ENCODE data around the gene CCDC149. TPM values are rescaled to one million over a fixed set of nuclear protein-coding genes. Genes with fewer than 3 reads are reported as not detected.

CCDC149 gene
- total and polyA plus RNA-seq, 11 donors = 5.8 to 14.7 (median 9.9) TPM

DNA sequence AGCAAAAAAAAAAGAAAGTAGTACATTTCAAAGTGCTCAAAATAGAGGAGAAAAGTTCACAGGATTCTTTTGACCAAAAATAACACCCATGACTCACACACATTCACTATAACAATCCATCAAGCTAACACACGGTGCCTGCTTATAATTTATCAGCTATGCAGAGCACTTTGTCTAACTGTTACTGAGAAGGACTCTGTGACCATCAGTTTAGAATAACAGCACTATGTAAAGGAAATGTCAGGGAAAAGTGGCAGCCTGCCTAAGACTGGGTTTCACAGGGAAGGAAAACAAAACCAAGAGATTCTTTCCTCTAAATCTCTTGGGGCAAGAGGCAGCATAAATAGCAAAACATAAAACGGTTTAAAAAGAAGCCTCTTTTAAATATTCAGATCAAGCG is 54.8 kb downstream of the CCDC149 start:
- intact Hi-C loops (cut with DNase I) = no loop called here
- DNase-seq = peak in 1 of 5 donors; percentile 16

DNA sequence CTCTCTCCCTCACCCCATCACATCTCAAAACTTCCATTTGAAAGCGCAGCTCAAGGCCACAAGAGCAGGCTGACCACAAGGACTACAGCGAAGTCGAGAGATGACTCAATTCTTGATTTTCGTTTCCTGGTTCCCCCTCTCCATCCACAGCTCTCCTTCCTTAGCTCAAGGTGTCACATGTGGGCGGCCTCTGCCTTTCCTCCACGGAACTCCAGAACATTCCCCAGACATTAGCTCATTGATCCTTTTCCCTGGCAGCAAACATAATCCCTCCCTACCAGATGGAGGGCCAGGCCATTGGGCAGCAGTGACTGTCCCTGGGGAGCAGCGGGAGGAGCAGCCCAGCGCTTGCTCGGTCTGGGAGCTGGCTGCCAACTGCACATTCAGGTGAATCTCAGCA is 56.3 kb downstream of the CCDC149 start:
- Histone ChIP-seq H3K9me3 (no peaks in the 10 kb centered on the region), H3K36me3 (no peaks in the 10 kb centered on the region), H3K4me1 (peaks cover 0 to 28% (median 21%) of the 10 kb centered on the region in 12 donors), H3K27ac (peak overlapping the region in 1 of 12 donors; percentile 49), H3K4me3 (no peak overlapping the region), H3K27me3 (no peaks in the 10 kb centered on the region)
- WGBS, 4 donors = 72 to 84% (median 77%) methylated on average over 9 of the region's 9 CpGs
- TF ChIP-seq POLR2A (IDR thresholded peaks at IDR 0.05) (no peak), CTCF (IDR thresholded peaks at IDR 0.05) (no peak)
- ATAC-seq (peak in 1 of 4 donors; percentile 21), DNase-seq (peak in 1 of 5 donors; percentile 13)
- intact Hi-C loops (cut with DNase I) = no loop called here

More for the DNA sequence above, 54.8 kb downstream of the CCDC149 start:
- peaks cover 0 to 28% (median 21%) of the 10 kb centered on the region in 12 donors for H3K4me1 ChIP-seq
- ATAC-seq = peak; percentile 77 to 95 (median 91)
- no peak for TF ChIP-seq CTCF (IDR thresholded peaks at IDR 0.05)
- no peak for TF ChIP-seq POLR2A (IDR thresholded peaks at IDR 0.05)
- H3K36me3 ChIP-seq = no peaks in the 10 kb centered on the region
- H3K9me3 ChIP-seq = peaks cover 0 to 4% (median 0%) of the 10 kb centered on the region in 12 donors
- H3K4me3 ChIP-seq = peak overlapping the region in 2 of 12 donors; percentile 3 to 7
- WGBS, 4 donors = 16 to 31% (median 22%) methylated on average over 3 of the region's 3 CpGs
- H3K27ac ChIP-seq = peak overlapping the region in 8 of 12 donors; percentile 12 to 58 (median 41)
- no peaks in the 10 kb centered on the region for H3K27me3 ChIP-seq

DNA sequence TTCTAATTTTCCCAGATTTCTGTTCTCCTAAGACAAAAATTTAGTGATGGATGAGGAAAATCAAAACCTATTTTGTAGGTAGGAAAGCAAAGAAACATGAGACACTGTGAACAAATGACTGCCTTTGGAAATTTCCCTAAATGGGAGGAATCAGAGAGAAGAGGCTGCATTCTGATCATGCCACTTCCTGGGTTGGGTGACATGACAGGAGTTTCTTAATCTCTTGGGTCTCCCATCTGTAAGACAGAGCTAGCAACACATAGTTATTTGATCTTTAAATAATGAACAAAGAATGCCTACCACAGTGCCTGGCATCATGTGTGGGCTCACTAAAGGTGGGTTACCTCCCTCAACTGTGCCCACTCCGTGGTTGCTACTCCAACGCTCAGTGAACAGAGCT is 57.1 kb downstream of the CCDC149 start:
- H3K36me3 ChIP-seq = peaks cover 0 to 4% (median 0%) of the 10 kb centered on the region in 9 donors
- H3K27me3 ChIP-seq = no peaks in the 10 kb centered on the region
- 95 to 100% (median 98%) methylated on average over 2 of the region's 2 CpGs for WGBS, 4 donors
- H3K4me1 ChIP-seq = peaks cover 0 to 29% (median 21%) of the 10 kb centered on the region in 12 donors
- no peak overlapping the region for H3K4me3 ChIP-seq
- ATAC-seq (no peak), DNase-seq (no peak)
- no peak overlapping the region for H3K27ac ChIP-seq
- no peaks in the 10 kb centered on the region for H3K9me3 ChIP-seq
- intact Hi-C loops (cut with DNase I) = no loop called here
- no peak for TF ChIP-seq CTCF (IDR thresholded peaks at IDR 0.05)
- TF ChIP-seq POLR2A (IDR thresholded peaks at IDR 0.05) = no peak

GRCh38 chr4:24853142-24853541 is 59.7 kb downstream of the CCDC149 start:
- H3K4me3 ChIP-seq = no peak overlapping the region
- H3K9me3 ChIP-seq = no peaks in the 10 kb centered on the region
- peaks cover 0 to 24% (median 11%) of the 10 kb centered on the region in 12 donors for H3K4me1 ChIP-seq
- no peak for ATAC-seq
- H3K27ac ChIP-seq = no peak overlapping the region
- no peak for DNase-seq
- peaks cover 0 to 12% (median 0%) of the 10 kb centered on the region in 9 donors for H3K36me3 ChIP-seq
- H3K27me3 ChIP-seq = no peaks in the 10 kb centered on the region
- TF ChIP-seq CTCF (IDR thresholded peaks at IDR 0.05) (no peak), POLR2A (IDR thresholded peaks at IDR 0.05) (no peak)
- intact Hi-C loops (cut with DNase I) = no loop called here
- WGBS, 4 donors = 95 to 97% (median 96%) methylated on average over 5 of the region's 5 CpGs

All from heart left ventricle (tissue), 16 donors.